Astrocyte (in vitro differentiated cells and primary cell): ENCODE measurements around the gene TBC1D22B.

Source experiments
- CTCF ChIP-seq: IDR thresholded peaks from 2 replicates; pipeline ENCODE4 v1.5.1; 2011; ENCODE audit warnings: low read depth, mild to moderate bottlenecking, inconsistent platforms, low read length, moderate library complexity; ENCODE audit not compliant: insufficient read depth
- EZH2 ChIP-seq: IDR thresholded peaks from 2 replicates; pipeline ENCODE4 v1.6.1; 2012; ENCODE audit warnings: mild to moderate bottlenecking, low read length, inconsistent platforms; ENCODE audit not compliant: insufficient read depth

- TF ChIP-seq CTCF (no peak), EZH2 (no peak)
Observed at GRCh38 chr6:37236921-37237320, 20.7 kb upstream of the TBC1D22B start.
